ENCODE results near the gene NIM1K.
A peak's percentile ranks its signal among the peaks of the same experiment; 100 is the strongest.
"Not testable (repeated sequence)": the region's sequence is repeated elsewhere in the genome, so short reads cannot be mapped to it uniquely, and the experiment has no call there.

NIM1K gene

GRCh38 chr5:43179836-43180235, 12.2 kb upstream of the NIM1K start (continued):
- no peak for TF ChIP-seq SNAI2 (CRISPR knock-in tag; IDR thresholded peaks at IDR 0.05)

- TF ChIP-seq PPARA (CRISPR knock-in tag; IDR thresholded peaks at IDR 0.05; ENCODE audit: borderline replicate concordance) (no peak), ZNF565 (CRISPR knock-in tag; conservative IDR thresholded peaks at IDR 0.05; ENCODE audit: low read depth) (no peak), CREB5 (CRISPR knock-in tag; IDR thresholded peaks at IDR 0.05; ENCODE audit: low read depth) (no peak), ZFP30 (CRISPR knock-in tag; IDR thresholded peaks at IDR 0.05) (no peak), CSRNP3 (CRISPR knock-in tag; IDR thresholded peaks at IDR 0.05) (no peak), ESRRG (CRISPR knock-in tag; IDR thresholded peaks at IDR 0.05) (no peak), POU6F1 (CRISPR knock-in tag; IDR thresholded peaks at IDR 0.05; ENCODE audit: borderline replicate concordance, low read depth) (no peak), BACH2 (CRISPR knock-in tag; IDR thresholded peaks at IDR 0.05; ENCODE audit: borderline replicate concordance) (no peak), ZNF70 (CRISPR knock-in tag; IDR thresholded peaks at IDR 0.05) (no peak), ISL1 (CRISPR knock-in tag; IDR thresholded peaks at IDR 0.05) (no peak), GLIS3 (CRISPR knock-in tag; IDR thresholded peaks at IDR 0.05) (no peak), ARNTL (CRISPR knock-in tag; IDR thresholded peaks at IDR 0.05; ENCODE audit: borderline replicate concordance, low read depth) (no peak), ZC3H10 (CRISPR knock-in tag; IDR thresholded peaks at IDR 0.05) (no peak), TOX (CRISPR knock-in tag; IDR thresholded peaks at IDR 0.05; ENCODE audit: borderline replicate concordance) (no peak), RARB (CRISPR knock-in tag; IDR thresholded peaks at IDR 0.05) (no peak), TCF4 (CRISPR knock-in tag; IDR thresholded peaks at IDR 0.05; ENCODE audit: borderline replicate concordance) (no peak), OSR1 (CRISPR knock-in tag; IDR thresholded peaks at IDR 0.05) (no peak), CSDC2 (CRISPR knock-in tag; IDR thresholded peaks at IDR 0.05) (no peak)
- no peak for ATAC-seq
Measured at GRCh38 chr5:43182421-43182820, 9.6 kb upstream of the NIM1K start.

- not testable (repeated sequence) for ATAC-seq
Measured at GRCh38 chr5:43183101-43183500, 8.9 kb upstream of the NIM1K start.

- 0 out of 3 replicates have a peak, but pooled peaks have one; percentile 9 for ATAC-seq
- 0 out of 2 replicates have a peak, but pooled peaks have one; percentile 13 for TF ChIP-seq ISL1 (CRISPR knock-in tag; IDR thresholded peaks at IDR 0.05)
- TF ChIP-seq SNAI2 (CRISPR knock-in tag; IDR thresholded peaks at IDR 0.05), result 0 out of 2 replicates have a peak, but pooled peaks have one; percentile 58
- TF ChIP-seq POU6F1 (CRISPR knock-in tag; IDR thresholded peaks at IDR 0.05; ENCODE audit: borderline replicate concordance, low read depth), result no peak
Measured at GRCh38 chr5:43190755-43191603, 1.0 kb upstream of the NIM1K start.

GRCh38 chr5:43192558-43193180, 644 bp downstream of the NIM1K start:
- peak; percentile 46 for ATAC-seq
- TF ChIP-seq PPARA (CRISPR knock-in tag; IDR thresholded peaks at IDR 0.05; ENCODE audit: borderline replicate concordance) (no peak), TCF4 (CRISPR knock-in tag; IDR thresholded peaks at IDR 0.05; ENCODE audit: borderline replicate concordance) (no peak), RARB (CRISPR knock-in tag; IDR thresholded peaks at IDR 0.05) (no peak), SNAI2 (CRISPR knock-in tag; IDR thresholded peaks at IDR 0.05) (no peak), ZFP3 (CRISPR knock-in tag; IDR thresholded peaks at IDR 0.05) (no peak), GLIS3 (CRISPR knock-in tag; IDR thresholded peaks at IDR 0.05) (no peak), ISL1 (CRISPR knock-in tag; IDR thresholded peaks at IDR 0.05) (no peak), TOX (CRISPR knock-in tag; IDR thresholded peaks at IDR 0.05; ENCODE audit: borderline replicate concordance) (no peak), CREB5 (CRISPR knock-in tag; IDR thresholded peaks at IDR 0.05; ENCODE audit: low read depth) (no peak), CSRNP3 (CRISPR knock-in tag; IDR thresholded peaks at IDR 0.05) (no peak), ZC3H10 (CRISPR knock-in tag; IDR thresholded peaks at IDR 0.05) (no peak), ARNTL (CRISPR knock-in tag; IDR thresholded peaks at IDR 0.05; ENCODE audit: borderline replicate concordance, low read depth) (no peak), ZNF8 (CRISPR knock-in tag; IDR thresholded peaks at IDR 0.05) (no peak), CSDC2 (CRISPR knock-in tag; IDR thresholded peaks at IDR 0.05) (no peak)
